K562 (cell line): Measurements from ENCODE around the gene BIRC7.

ENCODE experiments used
- ARID2 ChIP-seq: fragments of 450-650 bp; IDR thresholded peaks from 2 replicates; pipeline ENCODE4 v1.6.1; 2017; ENCODE audit warnings: antibody characterized with exemption, mild to moderate bottlenecking
- HDAC2 ChIP-seq: fragments of 450-650 bp; IDR thresholded peaks from 2 replicates; pipeline ENCODE4 v1.6.1; 2016; ENCODE audit warnings: mild to moderate bottlenecking
- KLF16 ChIP-seq: IDR thresholded peaks from 2 replicates; pipeline ENCODE4 v1.6.1; 2016; ENCODE audit warnings: antibody characterized with exemption
- POLR2A ChIP-seq: fragments of 450-650 bp; conservative IDR thresholded peaks from 2 replicates; pipeline ENCODE4 v1.6.1; 2016
- POLR2AphosphoS2 ChIP-seq: IDR thresholded peaks from 2 replicates; pipeline ENCODE4 v1.6.1; 2012; ENCODE audit warnings: low read length, improper control_type of control experiment
- PURB ChIP-seq: sonication (generic); formaldehyde crosslinking; IDR thresholded peaks from 2 replicates; pipeline ENCODE4 v1.9.0; 2021; ENCODE audit warnings: low read depth, mild to moderate bottlenecking, missing genetic modification reagents
- SP2 ChIP-seq: IDR thresholded peaks from 2 replicates; pipeline ENCODE4 v1.6.1; 2011; ENCODE audit warnings: mild to moderate bottlenecking, low read depth, low read length, moderate library complexity; ENCODE audit not compliant: poor library complexity, severe bottlenecking; ENCODE audit errors: extremely low read depth
- TARDBP ChIP-seq: fragments of 450-650 bp; IDR thresholded peaks from 2 replicates; pipeline ENCODE4 v1.6.1; 2016
- ZNF274 ChIP-seq: IDR thresholded peaks from 2 replicates; pipeline ENCODE4 v1.6.1; 2011; ENCODE audit warnings: low read depth, mild to moderate bottlenecking, low read length, moderate library complexity, borderline replicate concordance
- ZNF354B ChIP-seq: fragments of 250-450 bp; sonication (Bioruptor Pico); IDR thresholded peaks from 2 replicates; pipeline ENCODE4 v1.4.0; 2020
- TF ChIP-seq, protein P1 (sequence below): sonication (generic); formaldehyde crosslinking; IDR thresholded peaks from 2 replicates; pipeline ENCODE4 v1.9.0; 2022; ENCODE audit warnings: mild to moderate bottlenecking, missing genetic modification reagents
- TF ChIP-seq, protein P2 (sequence below), 2 experiments: fragments of 450-650 bp; formaldehyde crosslinking in 1 of 2; IDR thresholded peaks; 2 replicates each; pipeline versions ENCODE4 v1.4.0 to v1.6.1; 2014 to 2020; ENCODE audit warnings: mild to moderate bottlenecking in 2 of 2, borderline replicate concordance in 1 of 2, low read depth in 1 of 2

DNA sequence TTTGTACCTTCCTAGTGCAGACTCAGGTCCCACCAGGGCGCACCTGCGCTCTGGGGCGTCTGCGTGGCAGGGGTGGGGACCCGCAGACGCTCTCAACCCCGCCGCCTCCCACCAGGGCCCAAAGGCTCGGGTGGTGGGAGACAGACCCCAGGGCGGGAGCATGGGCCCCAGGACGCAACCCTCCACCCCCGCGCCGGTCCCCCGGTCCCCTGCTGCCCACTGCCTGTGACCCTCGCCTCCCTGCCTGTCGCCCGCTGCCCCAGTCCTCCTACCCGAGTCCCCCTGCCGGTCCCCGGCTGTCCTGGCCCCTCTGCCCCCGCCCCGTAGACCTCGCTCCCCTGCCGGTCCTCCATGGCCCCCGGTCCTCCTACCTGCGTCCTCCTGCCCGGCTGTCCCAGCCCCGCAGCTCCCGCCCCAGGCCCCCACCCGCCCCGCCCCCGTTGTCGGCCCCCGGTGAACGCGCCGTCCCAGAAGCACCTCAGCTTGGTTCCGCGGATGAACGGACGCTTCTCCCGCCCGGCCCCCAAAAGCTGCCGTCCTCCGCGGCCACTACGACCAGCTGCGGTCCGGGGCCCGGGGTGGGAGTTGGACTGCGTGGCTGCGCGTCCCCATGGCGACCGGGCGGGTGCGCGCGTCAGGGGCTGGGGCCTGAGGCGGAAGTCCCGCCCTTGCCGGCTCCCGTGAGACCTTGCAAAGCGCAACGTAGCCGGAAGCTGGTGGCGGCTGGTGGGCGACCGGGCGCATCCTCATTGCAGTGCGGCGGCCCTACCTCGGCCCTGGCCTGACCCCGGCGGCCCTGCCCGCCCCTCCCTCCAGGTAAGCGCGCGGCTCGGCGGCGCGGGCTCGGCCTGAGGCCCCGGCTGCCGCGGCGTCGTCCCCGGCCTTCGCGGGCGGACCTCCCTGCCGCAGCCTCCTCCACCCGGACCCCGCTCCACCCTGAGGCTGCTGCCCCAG, 36.7 kb downstream of the BIRC7 start, which contains the start of gene ARFGAP1:
- TF ChIP-seq KLF16 (no peak), SP2 (peak; percentile 54), HDAC2 (no peak), ZNF354B (CRISPR knock-in tag) (no peak), POLR2A (peak; percentile 55; the same call in 1 of the 2 replicates), TARDBP (no peak), ZNF274 (no peak), PURB (CRISPR knock-in tag) (no peak), POLR2AphosphoS2 (no peak), ARID2 (no peak)
- TF ChIP-seq, protein P1, sequence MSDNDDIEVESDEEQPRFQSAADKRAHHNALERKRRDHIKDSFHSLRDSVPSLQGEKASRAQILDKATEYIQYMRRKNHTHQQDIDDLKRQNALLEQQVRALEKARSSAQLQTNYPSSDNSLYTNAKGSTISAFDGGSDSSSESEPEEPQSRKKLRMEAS (CRISPR knock-in tag): no peak
- TF ChIP-seq, protein P2, sequence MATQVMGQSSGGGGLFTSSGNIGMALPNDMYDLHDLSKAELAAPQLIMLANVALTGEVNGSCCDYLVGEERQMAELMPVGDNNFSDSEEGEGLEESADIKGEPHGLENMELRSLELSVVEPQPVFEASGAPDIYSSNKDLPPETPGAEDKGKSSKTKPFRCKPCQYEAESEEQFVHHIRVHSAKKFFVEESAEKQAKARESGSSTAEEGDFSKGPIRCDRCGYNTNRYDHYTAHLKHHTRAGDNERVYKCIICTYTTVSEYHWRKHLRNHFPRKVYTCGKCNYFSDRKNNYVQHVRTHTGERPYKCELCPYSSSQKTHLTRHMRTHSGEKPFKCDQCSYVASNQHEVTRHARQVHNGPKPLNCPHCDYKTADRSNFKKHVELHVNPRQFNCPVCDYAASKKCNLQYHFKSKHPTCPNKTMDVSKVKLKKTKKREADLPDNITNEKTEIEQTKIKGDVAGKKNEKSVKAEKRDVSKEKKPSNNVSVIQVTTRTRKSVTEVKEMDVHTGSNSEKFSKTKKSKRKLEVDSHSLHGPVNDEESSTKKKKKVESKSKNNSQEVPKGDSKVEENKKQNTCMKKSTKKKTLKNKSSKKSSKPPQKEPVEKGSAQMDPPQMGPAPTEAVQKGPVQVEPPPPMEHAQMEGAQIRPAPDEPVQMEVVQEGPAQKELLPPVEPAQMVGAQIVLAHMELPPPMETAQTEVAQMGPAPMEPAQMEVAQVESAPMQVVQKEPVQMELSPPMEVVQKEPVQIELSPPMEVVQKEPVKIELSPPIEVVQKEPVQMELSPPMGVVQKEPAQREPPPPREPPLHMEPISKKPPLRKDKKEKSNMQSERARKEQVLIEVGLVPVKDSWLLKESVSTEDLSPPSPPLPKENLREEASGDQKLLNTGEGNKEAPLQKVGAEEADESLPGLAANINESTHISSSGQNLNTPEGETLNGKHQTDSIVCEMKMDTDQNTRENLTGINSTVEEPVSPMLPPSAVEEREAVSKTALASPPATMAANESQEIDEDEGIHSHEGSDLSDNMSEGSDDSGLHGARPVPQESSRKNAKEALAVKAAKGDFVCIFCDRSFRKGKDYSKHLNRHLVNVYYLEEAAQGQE (IDR thresholded peaks at IDR 0.05; ENCODE audit: borderline replicate concordance): no peak
- TF ChIP-seq, protein P2 (CRISPR knock-in tag; IDR thresholded peaks at IDR 0.05; ENCODE audit: low read depth): no peak
